ENCODE data around the gene SLC39A8.

DNA sequence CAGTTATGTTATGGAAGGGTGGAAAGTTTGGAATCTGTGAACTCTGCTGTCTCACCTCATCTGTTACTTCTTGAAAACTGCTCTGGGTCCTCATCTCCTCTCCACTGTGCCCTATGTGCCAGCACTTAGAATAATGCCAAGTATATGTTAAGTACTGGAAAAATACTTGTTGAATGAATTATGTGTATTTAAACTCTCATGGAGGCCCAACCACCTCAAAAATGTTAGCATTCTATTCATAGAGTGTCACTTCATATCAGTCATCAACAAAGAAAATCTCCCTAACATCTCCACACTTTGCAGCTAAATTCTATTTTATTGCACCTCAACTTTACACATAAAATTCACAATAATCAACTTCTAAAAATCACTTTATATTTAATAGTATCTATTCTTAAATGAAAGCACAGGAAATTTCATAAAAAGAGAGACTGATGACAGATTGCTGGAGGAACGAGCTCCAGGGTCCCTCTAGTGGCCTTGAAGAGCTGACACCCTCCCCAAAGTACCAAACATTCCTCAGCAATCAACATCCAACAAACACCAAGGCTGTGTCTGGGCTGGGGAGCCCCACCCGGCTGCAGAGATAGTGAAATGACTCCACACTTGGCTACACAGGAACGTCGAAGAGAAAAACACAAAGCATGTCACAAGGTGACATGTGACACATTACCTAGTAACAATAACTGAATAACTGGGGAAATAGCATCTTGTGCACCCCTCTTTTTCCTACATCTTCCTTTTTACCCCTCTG is 45.8 kb downstream of the SLC39A8 start:
- TF ChIP-seq, protein P1, sequence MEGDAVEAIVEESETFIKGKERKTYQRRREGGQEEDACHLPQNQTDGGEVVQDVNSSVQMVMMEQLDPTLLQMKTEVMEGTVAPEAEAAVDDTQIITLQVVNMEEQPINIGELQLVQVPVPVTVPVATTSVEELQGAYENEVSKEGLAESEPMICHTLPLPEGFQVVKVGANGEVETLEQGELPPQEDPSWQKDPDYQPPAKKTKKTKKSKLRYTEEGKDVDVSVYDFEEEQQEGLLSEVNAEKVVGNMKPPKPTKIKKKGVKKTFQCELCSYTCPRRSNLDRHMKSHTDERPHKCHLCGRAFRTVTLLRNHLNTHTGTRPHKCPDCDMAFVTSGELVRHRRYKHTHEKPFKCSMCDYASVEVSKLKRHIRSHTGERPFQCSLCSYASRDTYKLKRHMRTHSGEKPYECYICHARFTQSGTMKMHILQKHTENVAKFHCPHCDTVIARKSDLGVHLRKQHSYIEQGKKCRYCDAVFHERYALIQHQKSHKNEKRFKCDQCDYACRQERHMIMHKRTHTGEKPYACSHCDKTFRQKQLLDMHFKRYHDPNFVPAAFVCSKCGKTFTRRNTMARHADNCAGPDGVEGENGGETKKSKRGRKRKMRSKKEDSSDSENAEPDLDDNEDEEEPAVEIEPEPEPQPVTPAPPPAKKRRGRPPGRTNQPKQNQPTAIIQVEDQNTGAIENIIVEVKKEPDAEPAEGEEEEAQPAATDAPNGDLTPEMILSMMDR (IDR thresholded peaks at IDR 0.05): peak in 2 of 4 experiments; percentile 34 to 48
- no peak for TF ChIP-seq POLR2A (IDR thresholded peaks at IDR 0.05)

Measured in prostate gland (tissue), 2 donors.